Neuronal stem cell (in vitro differentiated cells): ENCODE results near the gene SPPL3.

Experiments used
- DNase-seq: peaks from one replicate; pipeline ENCODE4 v3.0.0-alpha.2; 2013; ENCODE audit warnings: low spot score
- H2AFZ ChIP-seq: one replicate; pipeline ENCODE4 v1.6.1; 2013; ENCODE audit warnings: mild to moderate bottlenecking, low read length, inconsistent platforms
- H2AK5ac ChIP-seq: 2 replicates; pipeline ENCODE4 v1.6.1; 2013; ENCODE audit warnings: low read depth, mild to moderate bottlenecking, inconsistent platforms, low read length, moderate library complexity, mixed read lengths
- H2BK120ac ChIP-seq: 2 replicates; pipeline ENCODE4 v1.6.1; 2013; ENCODE audit warnings: low read depth, mild to moderate bottlenecking, inconsistent platforms, low read length, moderate library complexity, mixed read lengths
- H2BK12ac ChIP-seq: one replicate; pipeline ENCODE4 v1.6.1; 2013; ENCODE audit warnings: low read length, inconsistent platforms
- H2BK15ac ChIP-seq: 2 replicates; pipeline ENCODE4 v1.6.1; 2013; ENCODE audit warnings: mild to moderate bottlenecking, low read length, inconsistent platforms, mixed read lengths
- H2BK5ac ChIP-seq: one replicate; pipeline ENCODE4 v1.6.1; 2013; ENCODE audit warnings: inconsistent platforms, mild to moderate bottlenecking, low read length, moderate library complexity
- H3K14ac ChIP-seq: one replicate; pipeline ENCODE4 v1.6.1; 2013; ENCODE audit warnings: low read length, inconsistent platforms
- H3K18ac ChIP-seq: 2 replicates; pipeline ENCODE4 v1.6.1; 2013; ENCODE audit warnings: low read length, inconsistent platforms
- H3K23ac ChIP-seq: 2 replicates; pipeline ENCODE4 v1.6.1; 2013; ENCODE audit warnings: low read depth, mild to moderate bottlenecking, mixed read lengths, low read length, inconsistent platforms; ENCODE audit not compliant: poor library complexity
- H3K27ac ChIP-seq: replicated peaks from 3 replicates; pipeline ENCODE4 v1.5.1; 2013; ENCODE audit warnings: low read length, inconsistent platforms
- H3K27me3 ChIP-seq, 3 experiments: 2 replicates each; pipeline ENCODE4 v1.6.1; 2013; ENCODE audit warnings: low read length in 3 of 3, mild to moderate bottlenecking in 2 of 3, inconsistent platforms in 1 of 3, low read depth in 1 of 3, mixed read lengths in 1 of 3, moderate library complexity in 1 of 3; ENCODE audit not compliant: control insufficient read depth in 3 of 3, insufficient read depth in 3 of 3
- H3K36me3 ChIP-seq, 2 donors: replicated peaks in 1 of 2; 2 replicates each; pipeline ENCODE4 v1.6.1; 2013; ENCODE audit warnings: low read length in 2 of 2; ENCODE audit not compliant: control insufficient read depth in 2 of 2, insufficient read depth in 2 of 2
- H3K4ac ChIP-seq: 2 replicates; pipeline ENCODE4 v1.6.1; 2013; ENCODE audit warnings: inconsistent platforms, mild to moderate bottlenecking, low read length, moderate library complexity
- H3K4me1 ChIP-seq, 2 donors: 1 replicate in 1 of 2; 2 replicates in 1 of 2; pipeline ENCODE4 v1.6.1; 2013; ENCODE audit warnings: low read length in 2 of 2, low read depth in 1 of 2; ENCODE audit not compliant: control insufficient read depth in 2 of 2, insufficient read depth in 1 of 2
- H3K4me2 ChIP-seq: one replicate; pipeline ENCODE4 v1.6.1; 2013; ENCODE audit warnings: mild to moderate bottlenecking, low read length, inconsistent platforms; ENCODE audit not compliant: insufficient read depth, poor library complexity, severe bottlenecking
- H3K4me3 ChIP-seq, 2 donors: 2 replicates each; pipeline ENCODE4 v1.5.1; 2013; ENCODE audit warnings: low read length in 2 of 2, mild to moderate bottlenecking in 2 of 2, inconsistent platforms in 1 of 2, moderate library complexity in 1 of 2
- H3K79me1 ChIP-seq: one replicate; pipeline ENCODE4 v1.6.1; 2013; ENCODE audit warnings: low read depth, mild to moderate bottlenecking, inconsistent platforms, low read length, moderate library complexity
- H3K9ac ChIP-seq: one replicate; pipeline ENCODE4 v1.6.1; 2013; ENCODE audit warnings: mild to moderate bottlenecking, low read depth, low read length, inconsistent platforms; ENCODE audit not compliant: poor library complexity
- H3K9me3 ChIP-seq, 2 donors: replicated peaks in 1 of 2; 2 replicates each; pipeline versions ENCODE3 to v1.6.1; 2013; ENCODE audit warnings: low read length in 2 of 2, mild to moderate bottlenecking in 2 of 2, inconsistent platforms in 1 of 2, low read depth in 1 of 2, mixed read lengths in 1 of 2, moderate library complexity in 1 of 2; ENCODE audit not compliant: control insufficient read depth in 2 of 2, insufficient read depth in 1 of 2
- H4K8ac ChIP-seq: one replicate; pipeline ENCODE4 v1.6.1; 2013; ENCODE audit warnings: low read depth, mild to moderate bottlenecking, inconsistent platforms, low read length, moderate library complexity
- H4K91ac ChIP-seq: one replicate; pipeline ENCODE4 v1.6.1; 2013; ENCODE audit warnings: low read length, low read depth, mild to moderate bottlenecking, inconsistent platforms; ENCODE audit not compliant: poor library complexity
- WGBS, 2 donors: extraction: QIAGEN DNeasy Blood & Tissue Kit; methylation state at CpG; one replicate each; pipeline ENCODE4 v1.1.7; 2013; ENCODE audit warnings: missing lambda C conversion rate in 2 of 2, mixed read lengths in 1 of 2; ENCODE audit not compliant: insufficient read length in 2 of 2, insufficient replicate concordance in 1 of 2; ENCODE audit errors: extremely low coverage in 2 of 2; 5-methylcytosine and 5-hydroxymethylcytosine counted together

SPPL3 gene

GRCh38 chr12:120846721-120847120 lies 57.4 kb downstream of the SPPL3 start:
- no peak overlapping the region for H3K9ac ChIP-seq
- H4K8ac ChIP-seq: no peak overlapping the region
- no peak overlapping the region for H2AK5ac ChIP-seq
- peaks cover 0 to 11% of the 10 kb centered on the region in 2 donors for H3K4me1 ChIP-seq
- no peak overlapping the region for H2BK120ac ChIP-seq
- H3K4me2 ChIP-seq: no peak overlapping the region
- no peak overlapping the region for H3K18ac ChIP-seq
- no peak overlapping the region for H2BK12ac ChIP-seq
- no peaks in the 10 kb centered on the region for H3K9me3 ChIP-seq
- H3K27me3 ChIP-seq: peaks cover 0 to 2% (median 0%) of the 10 kb centered on the region in 3 experiments
- peaks cover 7% of the 10 kb centered on the region for H3K79me1 ChIP-seq
- no peak overlapping the region for H2BK5ac ChIP-seq
- no peak overlapping the region for H3K23ac ChIP-seq
- no peak overlapping the region for H2AFZ ChIP-seq
- no peak overlapping the region for H3K27ac ChIP-seq
- no peak overlapping the region for H3K4me3 ChIP-seq
- no peak overlapping the region for H3K14ac ChIP-seq
- no peak overlapping the region for H3K4ac ChIP-seq
- peaks cover 0 to 2% of the 10 kb centered on the region in 2 donors for H3K36me3 ChIP-seq
- DNase-seq: no peak
- no peak overlapping the region for H4K91ac ChIP-seq
- no peak overlapping the region for H2BK15ac ChIP-seq

GRCh38 chr12:120845696-120846095 lies 58.5 kb downstream of the SPPL3 start:
- Histone ChIP-seq H3K9ac (no peak overlapping the region), H2BK120ac (no peak overlapping the region), H4K91ac (no peak overlapping the region), H3K4ac (no peak overlapping the region), H3K14ac (no peak overlapping the region), H3K18ac (no peak overlapping the region), H2BK12ac (no peak overlapping the region), H2AFZ (no peak overlapping the region), H3K4me2 (no peak overlapping the region), H2BK15ac (no peak overlapping the region), H3K23ac (no peak overlapping the region), H2AK5ac (no peak overlapping the region), H3K4me3 (no peak overlapping the region), H2BK5ac (no peak overlapping the region), H3K36me3 (peaks cover 0 to 2% of the 10 kb centered on the region in 2 donors), H3K79me1 (peaks cover 7% of the 10 kb centered on the region), H4K8ac (no peak overlapping the region), H3K9me3 (no peaks in the 10 kb centered on the region), H3K4me1 (peaks cover 0 to 11% of the 10 kb centered on the region in 2 donors), H3K27ac (no peak overlapping the region), H3K27me3 (peaks cover 0 to 2% (median 0%) of the 10 kb centered on the region in 3 experiments)
- no CpG with 5 or more reads among the region's 7 CpGs for WGBS, 2 donors
- DNase-seq: no peak

DNA sequence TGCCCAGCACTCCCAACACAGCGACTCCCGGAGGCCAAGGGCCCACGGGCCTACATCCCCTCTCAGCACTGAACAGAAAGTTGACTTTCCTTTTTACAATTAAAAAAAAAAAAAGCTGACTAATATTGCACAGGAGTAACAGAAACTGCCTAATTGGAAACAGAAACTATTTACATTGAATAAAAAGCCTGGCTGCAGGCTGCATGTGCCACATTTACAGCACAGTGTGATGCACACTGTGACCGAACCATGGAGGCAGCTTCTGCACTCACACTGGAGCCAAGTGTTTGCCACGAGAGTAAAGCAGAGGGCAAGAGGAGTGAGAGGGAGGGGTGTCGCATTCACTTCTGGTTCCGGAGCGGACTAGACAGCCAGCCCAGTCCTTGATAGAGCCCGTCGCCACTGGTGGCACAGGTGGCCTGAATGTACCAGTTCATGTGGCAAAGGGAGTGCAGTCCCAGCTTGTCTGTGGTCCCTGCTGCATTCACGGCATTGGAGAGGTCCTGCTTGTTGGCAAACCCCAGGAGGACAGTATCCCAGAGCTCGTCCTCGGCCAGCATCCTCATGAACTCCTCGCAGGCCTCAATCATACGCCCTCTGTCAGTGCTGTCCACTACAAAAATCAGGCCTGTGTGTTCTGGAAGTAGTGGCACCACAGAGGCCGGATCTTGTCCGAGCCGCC lies 59.2 kb downstream of the SPPL3 start:
- peaks cover 7% of the 10 kb centered on the region for H3K79me1 ChIP-seq
- no peak overlapping the region for H4K91ac ChIP-seq
- no CpG with 5 or more reads among the region's 18 CpGs for WGBS, 2 donors
- no peak overlapping the region for H2AFZ ChIP-seq
- H3K4me3 ChIP-seq: no peak overlapping the region
- no peak overlapping the region for H3K27ac ChIP-seq
- H3K9ac ChIP-seq: no peak overlapping the region
- H2BK12ac ChIP-seq: peak overlapping the region; percentile 41
- no peak overlapping the region for H3K23ac ChIP-seq
- no peak overlapping the region for H2BK15ac ChIP-seq
- peak overlapping the region; percentile 64 for H3K18ac ChIP-seq
- no peak overlapping the region for H2BK5ac ChIP-seq
- H4K8ac ChIP-seq: no peak overlapping the region
- H2BK120ac ChIP-seq: no peak overlapping the region
- peaks cover 0 to 2% of the 10 kb centered on the region in 2 donors for H3K36me3 ChIP-seq
- no peak for DNase-seq
- peak overlapping the region; percentile 88 for H2AK5ac ChIP-seq
- peaks cover 0 to 11% of the 10 kb centered on the region in 2 donors for H3K4me1 ChIP-seq
- no peak overlapping the region for H3K4ac ChIP-seq
- H3K14ac ChIP-seq: peak overlapping the region; percentile 82
- peaks cover 0 to 2% (median 0%) of the 10 kb centered on the region in 3 experiments for H3K27me3 ChIP-seq
- H3K9me3 ChIP-seq: no peaks in the 10 kb centered on the region
- H3K4me2 ChIP-seq: no peak overlapping the region

GRCh38 chr12:120844297-120844696 lies 59.9 kb downstream of the SPPL3 start:
- Histone ChIP-seq H2BK5ac (no peak overlapping the region), H2BK12ac (no peak overlapping the region), H3K79me1 (peaks cover 7% of the 10 kb centered on the region), H3K23ac (no peak overlapping the region), H3K36me3 (peaks cover 0 to 2% of the 10 kb centered on the region in 2 donors), H3K4me2 (no peak overlapping the region), H3K4me3 (no peak overlapping the region), H2BK15ac (no peak overlapping the region), H4K91ac (no peak overlapping the region), H2AK5ac (no peak overlapping the region), H2BK120ac (no peak overlapping the region), H3K14ac (no peak overlapping the region), H2AFZ (no peak overlapping the region), H3K9ac (no peak overlapping the region), H3K4me1 (peaks cover 0 to 11% of the 10 kb centered on the region in 2 donors), H4K8ac (no peak overlapping the region), H3K27me3 (peaks cover 0 to 2% (median 0%) of the 10 kb centered on the region in 3 experiments), H3K9me3 (no peaks in the 10 kb centered on the region), H3K4ac (no peak overlapping the region), H3K27ac (no peak overlapping the region), H3K18ac (no peak overlapping the region)
- WGBS, 2 donors: 100% methylated on average over 1 of the region's 5 CpGs; no CpG with 5 or more reads in 1 of the 2 donors
- DNase-seq: no peak
